Ascending aorta (tissue), 2 donors: ENCODE data around the gene PEX26. TPM values are rescaled to one million over a fixed set of nuclear protein-coding genes. Genes with fewer than 3 reads are reported as not detected.

Source experiments
- DNase-seq, 2 donors: peaks; one replicate each; pipeline ENCODE4 v3.0.0-alpha.2; 2019; ENCODE audit warnings: low spot score in 2 of 2
- H3K27ac ChIP-seq, 2 donors: fragments of 200-600 bp; sonication (generic); one replicate each; pipeline ENCODE4 v1.5.1; 2016 to 2017; ENCODE audit warnings: mild to moderate bottlenecking in 1 of 2
- H3K27me3 ChIP-seq: fragments of 200-600 bp; sonication (generic); one replicate; pipeline ENCODE4 v1.5.1; 2017
- H3K36me3 ChIP-seq, 2 donors: fragments of 200-600 bp; sonication (generic); one replicate each; pipeline ENCODE4 v1.5.1; 2016
- H3K4me1 ChIP-seq, 2 donors: fragments of 200-600 bp; sonication (generic); one replicate each; pipeline ENCODE4 v1.5.1; 2016 to 2017; ENCODE audit warnings: mild to moderate bottlenecking in 1 of 2
- H3K4me3 ChIP-seq, 2 donors: fragments of 200-600 bp; sonication (generic); one replicate each; pipeline ENCODE4 v1.5.1; 2016 to 2017; ENCODE audit warnings: mild to moderate bottlenecking in 1 of 2
- H3K9me3 ChIP-seq, 2 donors: fragments of 200-600 bp; sonication (generic); one replicate each; pipeline ENCODE4 v1.5.1; 2016
- intact Hi-C: fragments of 100-400 bp; cut with DNase I; formaldehyde crosslinking; loops from one replicate; pipeline ENCODE4 v1.15.1; 2023
- total RNA-seq: library from RNA; depleted of rRNA; stranded (reverse); fragments of >200 nt; gene quantifications from one replicate; pipeline ENCODE4 v1.1.0, GENCODE V29; 2016
- TF ChIP-seq, protein P1 (sequence below), 3 experiments: fragments of 200-600 bp in 2 of 3; fragments of 450-650 bp in 1 of 3; sonication (generic) in 2 of 3; IDR thresholded peaks; one replicate each; pipeline ENCODE4 v1.5.1; 2016 to 2019; ENCODE audit warnings: antibody characterized with exemption in 3 of 3, mild to moderate bottlenecking in 1 of 3, moderate library complexity in 1 of 3

Gene PEX26
- total RNA-seq: 38.1 TPM

DNA sequence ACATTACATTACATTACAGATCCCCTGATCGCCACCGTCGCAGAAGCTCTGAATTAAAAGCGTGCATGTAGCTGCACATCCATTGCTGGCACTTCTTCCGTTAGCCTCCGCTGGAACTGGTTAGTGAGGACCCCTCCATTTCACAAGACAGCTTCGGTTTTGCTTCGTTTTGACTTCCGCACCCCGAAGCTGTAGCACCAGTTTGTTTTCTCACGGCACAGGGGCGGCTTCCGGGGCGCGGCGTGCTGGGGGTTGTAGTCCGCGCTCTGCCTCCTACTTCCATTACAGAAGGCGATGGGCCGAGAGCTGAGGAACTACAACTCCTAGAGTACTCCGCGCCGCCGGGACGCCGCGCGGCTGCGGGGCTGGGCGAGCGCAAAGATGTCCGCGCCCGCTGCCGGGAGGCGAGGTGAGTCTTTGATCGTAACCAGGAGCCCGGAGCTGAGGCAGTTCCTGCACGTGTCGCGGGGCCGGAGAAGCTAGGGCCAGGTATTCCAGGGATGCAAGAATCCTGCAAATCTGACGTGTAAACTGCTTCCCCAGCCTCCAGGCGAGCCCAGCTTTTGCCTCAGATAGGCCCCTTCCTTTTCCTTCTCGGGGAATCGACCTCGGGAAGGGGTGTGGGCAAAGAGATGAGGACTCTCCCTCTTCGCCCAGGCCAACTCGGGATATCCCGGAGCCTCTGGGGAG lies at the start of gene PEX26:
Gene PEX26, plus strand, starts transcription at position 352 of the 690 bp plus-strand sequence. CDS start 387 bp downstream, outside the sequence.
- H3K27ac ChIP-seq: peak within 1 kb of the TSS; percentile 62 to 65
- TF ChIP-seq, protein P1, sequence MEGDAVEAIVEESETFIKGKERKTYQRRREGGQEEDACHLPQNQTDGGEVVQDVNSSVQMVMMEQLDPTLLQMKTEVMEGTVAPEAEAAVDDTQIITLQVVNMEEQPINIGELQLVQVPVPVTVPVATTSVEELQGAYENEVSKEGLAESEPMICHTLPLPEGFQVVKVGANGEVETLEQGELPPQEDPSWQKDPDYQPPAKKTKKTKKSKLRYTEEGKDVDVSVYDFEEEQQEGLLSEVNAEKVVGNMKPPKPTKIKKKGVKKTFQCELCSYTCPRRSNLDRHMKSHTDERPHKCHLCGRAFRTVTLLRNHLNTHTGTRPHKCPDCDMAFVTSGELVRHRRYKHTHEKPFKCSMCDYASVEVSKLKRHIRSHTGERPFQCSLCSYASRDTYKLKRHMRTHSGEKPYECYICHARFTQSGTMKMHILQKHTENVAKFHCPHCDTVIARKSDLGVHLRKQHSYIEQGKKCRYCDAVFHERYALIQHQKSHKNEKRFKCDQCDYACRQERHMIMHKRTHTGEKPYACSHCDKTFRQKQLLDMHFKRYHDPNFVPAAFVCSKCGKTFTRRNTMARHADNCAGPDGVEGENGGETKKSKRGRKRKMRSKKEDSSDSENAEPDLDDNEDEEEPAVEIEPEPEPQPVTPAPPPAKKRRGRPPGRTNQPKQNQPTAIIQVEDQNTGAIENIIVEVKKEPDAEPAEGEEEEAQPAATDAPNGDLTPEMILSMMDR (IDR thresholded peaks at IDR 0.05): no peak
- intact Hi-C loops: loop anchor here (1.0 to 10.0 kb wide), 5 partner anchors 14 to 440 kb away; partner anchors contain the start of genes BCL2L13 and MICAL3
- H3K4me3 ChIP-seq: peak within 1 kb of the TSS; percentile 73 to 93
- H3K9me3 ChIP-seq: no peaks in the 10 kb centered on the region
- no peaks in the 10 kb centered on the region for H3K27me3 ChIP-seq
- peaks cover 8 to 25% of the 10 kb centered on the region in 2 donors for H3K36me3 ChIP-seq
- H3K4me1 ChIP-seq: peaks cover 0 to 23% of the 10 kb centered on the region in 2 donors
- DNase-seq: peak; percentile 87 to 98

DNA sequence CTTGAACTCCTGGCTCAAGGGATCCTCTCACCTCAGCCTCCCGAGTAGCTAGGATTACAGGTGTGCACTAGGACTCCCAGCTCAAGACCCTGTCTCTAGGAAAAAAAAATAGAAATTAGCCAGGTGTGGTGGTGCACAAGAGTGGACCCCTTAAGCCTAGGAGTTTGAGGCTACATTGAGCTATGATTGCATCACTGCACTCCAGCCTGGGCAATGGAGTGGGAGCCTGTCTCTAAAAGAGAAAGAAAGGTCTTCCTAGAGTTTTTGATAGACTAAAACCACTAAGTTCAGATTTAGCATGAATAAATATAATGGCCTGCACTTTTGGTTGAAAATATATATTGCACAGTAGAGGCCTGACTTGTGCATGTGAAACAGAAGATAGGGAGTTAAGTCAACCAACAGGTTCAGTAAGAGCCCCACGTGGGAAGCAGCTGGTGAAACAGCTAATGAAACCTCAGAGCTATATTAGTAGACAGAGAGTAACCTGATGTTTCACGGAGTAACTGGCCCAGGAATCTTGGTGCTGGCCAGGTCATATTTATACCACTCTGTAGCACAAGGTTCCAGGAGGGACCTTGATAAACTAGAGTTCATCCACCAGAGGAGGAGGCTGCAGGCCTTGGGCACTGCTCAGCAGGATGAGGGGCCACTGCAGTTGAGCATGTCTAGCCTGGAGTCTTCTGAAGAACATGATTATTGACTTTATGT lies 48.8 kb upstream of the PEX26 start:
- intact Hi-C loops: no loop called here
- peaks cover 0 to 10% of the 10 kb centered on the region in 2 donors for H3K4me1 ChIP-seq
- H3K36me3 ChIP-seq: no peaks in the 10 kb centered on the region
- no peak overlapping the region for H3K4me3 ChIP-seq
- no peak for DNase-seq
- H3K9me3 ChIP-seq: no peaks in the 10 kb centered on the region
- H3K27me3 ChIP-seq: no peaks in the 10 kb centered on the region
- TF ChIP-seq, protein P1 (IDR thresholded peaks at IDR 0.05): no peak
- H3K27ac ChIP-seq: no peak overlapping the region

DNA sequence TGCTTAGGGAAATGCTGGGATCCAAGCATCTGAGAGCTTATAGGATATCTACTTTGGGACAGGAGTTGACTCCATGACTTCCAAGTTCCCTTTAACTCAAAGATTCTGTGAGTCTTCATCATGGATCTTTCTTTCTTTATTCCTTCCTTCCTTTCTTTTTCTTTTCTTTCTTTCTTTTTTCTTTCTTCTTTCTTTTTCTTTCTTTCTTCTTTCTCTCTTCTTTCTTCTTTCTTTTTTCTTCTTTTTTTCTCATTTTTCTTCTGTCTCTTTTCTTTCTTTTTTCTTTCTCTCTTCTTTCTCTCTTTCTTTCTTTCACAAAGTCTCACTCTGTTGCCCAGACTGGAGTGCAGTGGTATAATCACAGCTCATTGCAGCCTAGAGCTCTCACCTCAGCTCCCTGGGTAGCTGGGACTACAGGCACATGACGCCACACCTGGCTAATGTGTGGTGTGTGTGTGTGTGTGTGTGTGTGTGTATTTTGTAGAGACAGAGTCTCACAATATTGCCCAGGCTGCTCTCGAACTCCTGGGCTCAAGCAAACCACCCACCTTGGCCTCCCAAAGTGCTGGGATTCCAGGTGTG lies 48.0 kb upstream of the PEX26 start:
- Histone ChIP-seq H3K9me3 (no peaks in the 10 kb centered on the region), H3K36me3 (no peaks in the 10 kb centered on the region), H3K27ac (no peak overlapping the region), H3K4me1 (peaks cover 0 to 10% of the 10 kb centered on the region in 2 donors), H3K4me3 (no peak overlapping the region), H3K27me3 (no peaks in the 10 kb centered on the region)
- TF ChIP-seq, protein P1 (IDR thresholded peaks at IDR 0.05): no peak
- DNase-seq: no peak
- intact Hi-C loops: no loop called here

DNA sequence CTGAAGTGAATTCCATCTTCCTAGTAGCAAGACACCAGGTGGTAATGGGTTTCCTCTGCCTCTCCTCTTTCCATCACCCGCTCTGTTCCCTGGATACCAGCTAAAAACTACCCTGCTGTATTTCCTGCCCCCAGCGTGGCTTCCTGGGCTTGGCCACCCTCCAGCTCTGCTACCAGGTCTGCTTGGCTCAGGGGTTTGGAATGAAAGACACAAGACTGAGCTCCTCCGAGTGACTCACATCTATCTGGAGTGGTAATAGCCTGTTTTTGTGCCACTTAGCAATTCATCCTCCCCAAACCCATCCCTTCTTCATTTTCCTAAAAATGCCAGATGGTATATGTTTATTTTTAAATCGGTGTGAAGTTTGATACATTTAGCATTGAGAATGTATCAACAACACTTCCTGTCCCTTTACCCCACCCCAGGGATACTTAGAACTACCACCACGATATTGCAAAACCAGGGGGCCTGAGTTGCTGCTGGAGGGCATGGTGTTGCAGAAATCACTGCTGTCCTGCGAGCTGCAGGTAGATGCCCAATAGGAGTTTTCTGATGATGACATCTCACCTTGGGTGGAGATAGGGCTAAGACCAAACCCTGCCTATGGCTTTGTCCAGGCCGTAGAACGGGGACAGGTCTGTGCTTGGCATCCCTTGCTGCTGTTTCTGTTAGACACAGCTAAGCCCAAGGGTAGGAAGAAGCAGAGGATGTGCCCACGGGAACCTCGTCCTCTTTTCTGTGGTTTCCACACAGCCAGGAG lies 45.9 kb upstream of the PEX26 start:
- H3K27ac ChIP-seq: no peak overlapping the region
- peaks cover 0 to 10% of the 10 kb centered on the region in 2 donors for H3K4me1 ChIP-seq
- H3K4me3 ChIP-seq: no peak overlapping the region
- H3K27me3 ChIP-seq: no peaks in the 10 kb centered on the region
- H3K9me3 ChIP-seq: no peaks in the 10 kb centered on the region
- peak in 1 of 2 donors; percentile 72 for DNase-seq
- H3K36me3 ChIP-seq: no peaks in the 10 kb centered on the region
- intact Hi-C loops: no loop called here
- TF ChIP-seq, protein P1 (IDR thresholded peaks at IDR 0.05): no peak

DNA sequence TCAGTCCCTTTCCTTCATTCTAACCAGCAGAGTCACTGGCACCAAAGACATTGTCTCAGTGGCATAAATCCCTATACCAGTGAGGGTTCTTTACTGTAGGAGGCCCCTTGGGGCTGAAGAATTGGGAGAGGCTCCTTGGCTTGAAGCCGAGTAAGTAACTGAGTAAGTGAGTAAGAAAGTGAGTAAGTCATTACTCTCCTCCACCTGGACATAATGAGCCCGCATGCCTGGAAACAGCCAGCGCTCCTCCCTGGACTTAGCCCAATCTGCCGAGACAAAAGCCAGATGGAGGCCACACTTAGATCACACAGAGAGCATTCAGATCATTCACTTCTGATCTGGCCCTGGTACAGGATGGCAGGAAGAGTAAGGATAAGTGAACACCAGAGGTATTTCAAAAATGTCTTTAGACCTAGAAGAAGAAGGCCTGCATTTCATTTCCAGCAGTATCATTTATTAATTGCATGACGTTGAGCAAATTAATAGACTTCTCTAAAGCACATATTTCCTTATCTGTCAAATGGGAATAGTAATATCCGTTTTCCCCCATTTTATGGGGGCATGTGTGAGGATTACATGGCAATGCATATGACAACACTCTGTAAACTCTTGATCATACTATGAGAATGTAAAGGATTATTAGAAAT lies 45.2 kb upstream of the PEX26 start:
- H3K36me3 ChIP-seq: no peaks in the 10 kb centered on the region
- TF ChIP-seq, protein P1 (IDR thresholded peaks at IDR 0.05): no peak
- no peak overlapping the region for H3K4me3 ChIP-seq
- intact Hi-C loops: no loop called here
- H3K9me3 ChIP-seq: no peaks in the 10 kb centered on the region
- H3K27ac ChIP-seq: no peak overlapping the region
- H3K4me1 ChIP-seq: peaks cover 0 to 10% of the 10 kb centered on the region in 2 donors
- H3K27me3 ChIP-seq: no peaks in the 10 kb centered on the region
- DNase-seq: no peak
